ENCODE measurements around the gene PKNOX2. TPM values are rescaled to one million over a fixed set of nuclear protein-coding genes. Genes with fewer than 3 reads are reported as not detected.

Gene PKNOX2
- total and polyA plus RNA-seq, 9 of the 15 experiments (the other 6 are each of a cell fraction or from before 2014, with no cell fraction given): not detected

DNA sequence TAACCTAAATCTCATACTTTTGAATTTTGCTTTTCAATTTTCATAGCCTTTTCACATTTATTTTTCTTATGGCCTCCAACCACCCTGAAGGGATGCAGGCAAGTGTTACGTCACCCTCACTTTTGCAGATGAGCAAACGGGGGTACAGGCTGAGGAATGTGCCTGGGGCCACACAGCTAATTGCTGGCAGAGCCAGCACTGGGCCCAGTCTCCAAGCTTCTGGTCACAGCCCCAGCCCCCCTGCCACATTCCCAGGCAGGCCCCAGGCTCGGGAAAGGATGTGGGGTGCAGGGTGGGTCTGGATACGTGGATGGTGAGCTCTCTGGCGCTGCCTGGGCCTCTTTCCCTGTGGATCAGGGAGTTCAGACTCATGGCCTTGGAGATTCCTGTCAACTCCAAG, 138.6 kb downstream of the PKNOX2 start:
- intact Hi-C loops (cut with micrococcal nuclease): no loop called here
- POLR2A ChIA-PET: no interaction called here
- in situ Hi-C loops (cut with MboI): no loop called here
- Histone ChIP-seq H3K9ac (ENCODE audit: insufficient read depth in 1 of 2, low read depth in 2 of 2, low read length in 2 of 2) (no peak overlapping the region), H3K4me1 (replicated peaks in 1 of 2; ENCODE audit: control insufficient read depth in 2 of 2, insufficient read depth in 2 of 2, low read length in 2 of 2) (no peaks in the 10 kb centered on the region; a peak in 1 of 5 replicates), H3K27ac (ENCODE audit: extremely low read depth, low read depth, low read length) (no peak overlapping the region), H3K36me3 (ENCODE audit: control insufficient read depth, insufficient read depth, low read length) (no peaks in the 10 kb centered on the region), H3K79me2 (ENCODE audit: control insufficient read depth, insufficient read depth, low read length) (no peaks in the 10 kb centered on the region), H4K20me1 (replicated peaks; ENCODE audit: control insufficient read depth, insufficient read depth, low read length) (no peaks in the 10 kb centered on the region; the same call in 1 of the 2 replicates), H2AFZ (ENCODE audit: low read depth, low read length) (no peak overlapping the region), H3K27me3 (ENCODE audit: control insufficient read depth in 2 of 2, insufficient read depth in 2 of 2, low read length in 2 of 2) (peaks cover 11 to 73% of the 10 kb centered on the region in 2 experiments; a peak in 4 of 5 replicates), H3K4me3 (no peak overlapping the region), H3K9me1 (ENCODE audit: control insufficient read depth, insufficient read depth, low read length) (no peaks in the 10 kb centered on the region), H3K4me2 (ENCODE audit: insufficient read depth, low read length) (no peak overlapping the region), H3K9me3 (replicated peaks; ENCODE audit: control insufficient read depth, insufficient read depth, low read depth, low read length) (no peaks in the 10 kb centered on the region)
- CTCF ChIA-PET (ENCODE audit: low intra/inter-chr PET ratio): no interaction called here
- ATAC-seq (no peak), DNase-seq (ENCODE audit: extremely low read depth in 1 of 4, low spot score in 3 of 4) (no peak), FAIRE-seq (no peak)
- 3% methylated on average over 5 of the region's 5 CpGs for WGBS (ENCODE audit: insufficient coverage, low coverage, missing lambda C conversion rate)
- BruUV-seq (replicated peaks): no TSS peak
- no peak for TF ChIP-seq TRIM28 (IDR thresholded peaks at IDR 0.05)
- TF ChIP-seq ARID2 (IDR thresholded peaks at IDR 0.05): no peak

- BruUV-seq (replicated peaks): no TSS peak
- intact Hi-C loops (cut with micrococcal nuclease) (no loop called here), in situ Hi-C loops (cut with MboI) (no loop called here)
- H3K36me3 ChIP-seq (ENCODE audit: control insufficient read depth, insufficient read depth, low read length): no peaks in the 10 kb centered on the region
- peaks cover 12 to 68% of the 10 kb centered on the region in 2 experiments for H3K27me3 ChIP-seq (ENCODE audit: control insufficient read depth in 2 of 2, insufficient read depth in 2 of 2, low read length in 2 of 2)
- WGBS (ENCODE audit: insufficient coverage, low coverage, missing lambda C conversion rate): 4% methylated on average over 4 of the region's 5 CpGs
- ChIA-PET POLR2A (no interaction called here), CTCF (ENCODE audit: low intra/inter-chr PET ratio) (no interaction called here)
- H2AFZ ChIP-seq (ENCODE audit: low read depth, low read length): no peak overlapping the region
- H3K4me3 ChIP-seq: no peak overlapping the region
- no peaks in the 10 kb centered on the region; the same call in 1 of the 2 replicates for H4K20me1 ChIP-seq (replicated peaks; ENCODE audit: control insufficient read depth, insufficient read depth, low read length)
- H3K4me2 ChIP-seq (ENCODE audit: insufficient read depth, low read length): no peak overlapping the region
- H3K9ac ChIP-seq (ENCODE audit: insufficient read depth in 1 of 2, low read depth in 2 of 2, low read length in 2 of 2): no peak overlapping the region
- H3K9me1 ChIP-seq (ENCODE audit: control insufficient read depth, insufficient read depth, low read length): no peaks in the 10 kb centered on the region
- H3K9me3 ChIP-seq (replicated peaks; ENCODE audit: control insufficient read depth, insufficient read depth, low read depth, low read length): no peaks in the 10 kb centered on the region
- ATAC-seq (no peak), DNase-seq (ENCODE audit: extremely low read depth in 1 of 4, low spot score in 3 of 4) (no peak), FAIRE-seq (no peak)
- H3K4me1 ChIP-seq (replicated peaks in 1 of 2; ENCODE audit: control insufficient read depth in 2 of 2, insufficient read depth in 2 of 2, low read length in 2 of 2): no peaks in the 10 kb centered on the region; a peak in 1 of 5 replicates
- no peak overlapping the region for H3K27ac ChIP-seq (ENCODE audit: extremely low read depth, low read depth, low read length)
- H3K79me2 ChIP-seq (ENCODE audit: control insufficient read depth, insufficient read depth, low read length): no peaks in the 10 kb centered on the region
- no peak for TF ChIP-seq PPARD (CRISPR knock-in tag; IDR thresholded peaks at IDR 0.05)
- TF ChIP-seq MTA3 (IDR thresholded peaks at IDR 0.05; ENCODE audit: borderline replicate concordance): no peak
- TF ChIP-seq THRA (IDR thresholded peaks at IDR 0.05): no peak
- no peak for TF ChIP-seq ELF2 (CRISPR knock-in tag; IDR thresholded peaks at IDR 0.05)
- no peak for TF ChIP-seq ZFPM2 (CRISPR knock-in tag; IDR thresholded peaks at IDR 0.05)
- no peak for TF ChIP-seq MYC (IDR thresholded peaks at IDR 0.05; ENCODE audit: low read depth, low read length)
- no peak for TF ChIP-seq MYC (CRISPR knock-in tag; IDR thresholded peaks at IDR 0.05; ENCODE audit: borderline replicate concordance, low read depth)
- TF ChIP-seq ZC3H11A (IDR thresholded peaks at IDR 0.05; ENCODE audit: low read depth, low read length): no peak
- TF ChIP-seq ZSCAN32 (CRISPR knock-in tag; IDR thresholded peaks at IDR 0.05): no peak
- no peak for TF ChIP-seq ZBTB8A (IDR thresholded peaks at IDR 0.05; ENCODE audit: partially characterized antibody)
- no peak for TF ChIP-seq EP300 (IDR thresholded peaks at IDR 0.05; ENCODE audit: low read length)
- TF ChIP-seq ZFP1 (CRISPR knock-in tag; IDR thresholded peaks at IDR 0.05): no peak
- no peak for TF ChIP-seq ZNF165 (CRISPR knock-in tag; IDR thresholded peaks at IDR 0.05; ENCODE audit: borderline replicate concordance)
- no peak for TF ChIP-seq RHOXF2B (CRISPR knock-in tag; conservative IDR thresholded peaks at IDR 0.05)
- TF ChIP-seq, protein P1, sequence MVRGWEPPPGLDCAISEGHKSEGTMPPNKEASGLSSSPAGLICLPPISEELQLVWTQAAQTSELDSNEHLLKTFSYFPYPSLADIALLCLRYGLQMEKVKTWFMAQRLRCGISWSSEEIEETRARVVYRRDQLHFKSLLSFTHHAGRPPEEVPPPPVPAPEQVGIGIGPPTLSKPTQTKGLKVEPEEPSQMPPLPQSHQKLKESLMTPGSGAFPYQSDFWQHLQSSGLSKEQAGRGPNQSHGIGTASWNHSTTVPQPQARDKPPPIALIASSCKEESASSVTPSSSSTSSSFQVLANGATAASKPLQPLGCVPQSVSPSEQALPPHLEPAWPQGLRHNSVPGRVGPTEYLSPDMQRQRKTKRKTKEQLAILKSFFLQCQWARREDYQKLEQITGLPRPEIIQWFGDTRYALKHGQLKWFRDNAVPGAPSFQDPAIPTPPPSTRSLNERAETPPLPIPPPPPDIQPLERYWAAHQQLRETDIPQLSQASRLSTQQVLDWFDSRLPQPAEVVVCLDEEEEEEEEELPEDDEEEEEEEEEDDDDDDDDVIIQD (CRISPR knock-in tag; IDR thresholded peaks at IDR 0.05): no peak
Observed at GRCh38 chr11:125303694-125304093, 139.1 kb downstream of the PKNOX2 start.
